M059J (cell line): ENCODE data around the gene MSI2. TPM values are rescaled to one million over a fixed set of nuclear protein-coding genes. Genes with fewer than 3 reads are reported as not detected.

ENCODE experiments used
- DNase-seq: peaks from one replicate; pipeline ENCODE4 v3.0.0-alpha.2; 2012; ENCODE audit warnings: low read depth
- total RNA-seq: library from RNA; depleted of rRNA; stranded (reverse); fragments of >200 nt; shearing (Covaris generic); gene quantifications from 2 replicates; pipeline ENCODE4 v1.2.3, GENCODE V29; 2014

MSI2 gene
- total RNA-seq, 1 experiment from 2014 or later, result 28.6 TPM

DNA sequence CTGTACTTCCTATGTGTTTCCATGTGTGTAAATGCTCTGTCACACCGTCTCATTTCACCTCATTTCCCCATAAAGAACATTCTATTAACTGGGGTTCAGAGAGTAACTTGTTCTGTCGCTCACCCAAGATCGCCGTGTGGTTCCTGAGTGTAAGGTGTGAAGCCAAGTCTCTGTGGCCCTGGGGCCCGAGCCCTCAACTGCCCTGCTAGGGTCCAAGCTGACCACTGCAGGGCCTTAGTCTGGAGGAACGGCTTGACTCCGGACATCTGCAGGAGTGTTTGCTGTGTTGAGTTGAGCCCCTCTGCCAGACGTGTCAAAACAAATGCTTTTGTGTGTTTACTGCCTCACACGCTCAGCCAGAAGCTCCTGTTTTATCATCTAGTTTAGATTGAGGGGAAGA is 244.7 kb downstream of the MSI2 start:
- DNase-seq, result no peak

DNA sequence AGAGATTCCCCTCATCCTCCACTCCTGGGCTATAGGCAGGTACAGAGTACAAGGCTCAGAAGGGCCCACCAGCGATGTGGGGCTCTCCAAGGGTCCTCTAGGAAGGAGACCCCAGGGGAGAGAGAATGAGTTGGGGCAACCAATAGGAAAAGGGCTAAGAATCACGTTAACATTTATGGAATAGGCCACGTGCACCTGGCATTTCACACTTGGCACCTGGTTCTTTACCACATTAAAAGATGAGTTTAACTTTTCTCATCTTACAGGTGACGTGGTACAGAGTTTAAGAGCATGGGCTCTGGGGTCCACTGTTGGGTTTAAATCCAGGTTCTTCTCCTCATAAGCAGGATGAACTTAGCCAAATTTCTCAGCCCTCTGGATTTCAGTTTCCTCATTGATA is 245.7 kb downstream of the MSI2 start:
- DNase-seq, result no peak

DNA sequence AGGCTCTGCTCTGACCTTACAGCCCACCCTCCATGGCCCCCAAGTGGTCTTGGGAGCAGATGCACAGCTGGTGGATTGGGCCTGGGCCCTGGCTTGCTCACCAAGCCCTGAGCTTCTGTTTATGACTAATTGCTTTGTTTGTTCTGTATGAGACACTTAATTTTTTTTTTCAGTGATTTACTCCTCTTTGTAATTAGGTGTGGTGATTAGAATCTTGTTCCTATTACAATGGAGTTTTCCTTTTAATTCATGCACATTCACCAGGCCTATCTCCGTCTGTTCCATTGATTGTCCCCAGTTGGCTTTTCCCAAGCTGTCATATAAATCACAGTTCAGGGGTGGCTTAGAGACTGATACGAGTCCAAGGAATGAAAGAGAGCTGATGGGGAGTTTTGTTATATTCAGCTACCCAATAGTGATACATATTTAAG is 246.5 kb downstream of the MSI2 start:
- no peak for DNase-seq

DNA sequence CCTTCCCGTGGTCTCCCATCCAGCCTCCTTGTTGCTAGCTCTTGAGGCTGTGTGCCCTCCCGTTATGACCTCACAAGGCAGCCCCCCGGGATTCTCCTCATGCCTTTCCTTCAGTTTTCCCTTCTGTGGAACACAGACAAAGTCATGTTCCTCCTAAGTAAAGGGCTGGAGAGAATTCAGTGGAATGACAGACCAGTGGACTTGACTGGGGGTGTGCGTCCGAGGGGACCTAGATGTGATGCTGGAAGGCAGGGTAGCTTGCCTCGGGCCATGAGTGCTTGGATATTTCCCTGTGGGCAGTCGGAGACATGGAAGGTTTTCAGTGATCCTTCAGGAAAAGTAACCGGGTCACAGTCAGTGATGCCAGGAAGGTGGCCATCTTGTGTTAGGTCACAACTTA is 247.9 kb downstream of the MSI2 start:
- no peak for DNase-seq

DNA sequence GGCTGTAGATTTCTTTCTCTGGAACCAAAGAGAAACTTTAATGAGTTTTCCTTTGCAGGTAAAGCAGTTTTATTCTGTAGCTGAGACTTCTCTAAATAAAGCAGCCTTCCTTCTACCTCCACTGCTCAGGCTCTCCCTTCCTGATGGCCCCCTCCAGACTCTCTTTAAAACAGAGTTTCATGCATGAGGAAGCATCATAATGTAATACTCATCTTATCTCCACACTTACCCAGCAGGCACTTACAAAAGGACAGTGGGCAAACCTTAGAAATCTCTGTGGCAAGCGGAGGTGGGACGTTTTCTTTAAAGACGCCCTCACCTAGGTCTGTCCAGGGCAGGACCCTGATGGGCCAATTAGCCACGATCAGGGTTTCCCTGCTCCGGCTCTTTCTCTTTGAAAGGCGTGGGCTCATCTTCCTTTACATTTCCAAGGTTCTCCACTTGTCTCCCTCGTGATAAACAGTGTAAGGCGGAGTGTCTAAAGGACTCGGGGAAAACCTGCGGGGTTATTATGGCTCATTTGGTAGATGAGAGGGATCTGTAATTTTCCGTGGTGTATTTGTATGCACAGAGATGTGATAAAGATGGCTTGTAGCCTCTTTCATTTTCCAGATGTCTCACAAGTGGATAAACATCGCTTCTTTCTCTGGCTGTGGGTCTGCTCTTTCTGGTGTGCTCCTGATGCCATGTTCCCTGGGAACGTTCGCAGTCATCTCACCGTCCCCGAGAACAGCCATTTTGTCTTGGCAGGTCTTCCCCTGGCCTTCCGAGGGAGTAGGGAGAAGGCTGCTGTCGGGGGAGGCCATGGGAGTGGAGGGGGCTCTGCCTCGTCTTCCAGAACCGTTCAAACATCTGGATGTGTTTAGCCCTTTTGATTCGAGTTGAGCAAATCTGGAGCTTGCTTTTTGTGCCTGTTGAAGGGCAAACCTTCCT is 249.8 kb downstream of the MSI2 start:
- no peak for DNase-seq

DNA sequence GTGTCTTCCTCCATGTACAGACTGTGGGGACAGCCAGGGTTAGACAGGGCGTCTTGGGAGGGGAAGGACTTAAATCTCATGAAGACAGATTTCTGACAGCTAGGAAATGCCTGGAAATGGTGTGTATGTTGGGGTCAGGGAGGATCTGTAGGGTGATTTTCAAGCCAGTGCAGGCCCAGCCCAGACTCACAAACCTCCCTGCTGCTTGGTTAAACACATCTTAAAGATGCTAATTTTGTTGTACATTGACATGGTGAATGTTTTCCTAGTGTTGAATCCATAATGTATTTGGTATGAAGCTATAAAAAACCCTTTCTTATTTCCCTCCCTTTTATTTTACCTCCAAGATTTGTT is 250.4 kb downstream of the MSI2 start:
- no peak for DNase-seq

DNA sequence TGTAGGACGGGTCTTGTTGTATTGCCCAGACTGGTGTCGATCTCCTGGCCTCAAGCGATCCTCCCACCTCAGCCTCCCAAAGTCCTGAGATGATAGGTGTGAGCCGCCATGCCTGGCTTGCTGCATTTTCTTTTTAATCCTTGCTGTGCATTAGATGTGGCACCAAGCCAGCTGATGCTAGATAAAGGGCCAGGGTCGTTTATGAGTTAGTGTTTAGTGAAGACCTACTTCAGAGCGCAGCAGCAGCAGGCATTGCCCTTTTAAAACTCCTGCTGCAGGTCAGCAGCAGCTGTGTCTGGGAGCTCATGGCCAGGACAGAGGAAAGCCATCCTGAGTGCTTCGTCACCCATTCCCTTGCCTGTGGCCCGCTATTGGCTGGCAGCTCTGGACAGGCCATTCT is 251.5 kb downstream of the MSI2 start:
- no peak for DNase-seq

DNA sequence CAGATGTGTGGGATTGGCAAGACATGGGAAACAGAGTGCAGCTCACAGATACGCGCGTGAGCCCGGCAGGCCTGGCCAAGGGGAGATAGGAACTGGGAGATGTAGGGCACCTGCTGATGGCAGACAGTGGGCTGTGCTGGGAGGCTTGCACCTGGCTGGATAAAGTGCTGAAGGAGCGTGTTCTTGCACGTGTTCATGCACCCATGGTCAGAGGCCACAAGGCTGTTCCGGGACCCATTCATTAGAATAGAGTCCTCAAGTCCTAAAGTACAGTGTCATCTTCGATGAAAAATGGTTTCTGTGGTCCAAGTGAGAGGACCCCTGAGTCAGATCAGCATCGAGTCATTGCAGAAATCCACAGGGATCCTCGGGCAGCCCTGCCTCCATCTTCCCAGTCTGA is 252.3 kb downstream of the MSI2 start:
- DNase-seq, result no peak

DNA sequence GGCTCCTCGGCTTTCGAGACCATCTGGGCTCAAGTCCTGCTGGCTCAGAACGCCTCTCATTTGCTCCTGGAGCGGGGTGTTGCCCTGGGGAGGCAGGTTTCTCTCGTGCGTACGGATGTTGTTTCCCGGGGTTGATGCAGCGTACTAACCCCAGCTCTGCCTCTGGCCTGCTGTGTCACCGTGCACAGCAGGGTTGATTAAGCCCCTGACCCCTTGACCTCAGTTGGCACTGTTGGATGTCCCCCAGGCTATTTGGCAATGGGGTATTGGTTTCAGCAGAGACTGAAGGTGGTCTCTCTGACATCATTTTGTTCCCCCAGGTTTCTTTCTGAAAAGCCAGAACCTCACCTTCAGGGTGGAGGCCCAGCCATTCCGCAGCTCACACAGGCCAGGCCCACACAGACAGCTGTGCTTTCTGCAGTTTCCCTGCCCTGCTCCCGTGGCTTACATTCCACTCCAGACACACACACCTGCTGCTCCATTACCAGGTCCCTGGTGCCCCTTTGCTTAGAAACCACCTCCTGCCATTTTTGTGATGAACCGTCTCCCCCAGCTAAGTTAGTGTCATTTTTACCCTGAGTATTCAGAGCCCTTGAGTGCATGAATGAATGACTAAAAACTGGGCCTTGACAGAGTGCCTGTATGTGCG is 255.3 kb downstream of the MSI2 start:
- DNase-seq, result no peak

DNA sequence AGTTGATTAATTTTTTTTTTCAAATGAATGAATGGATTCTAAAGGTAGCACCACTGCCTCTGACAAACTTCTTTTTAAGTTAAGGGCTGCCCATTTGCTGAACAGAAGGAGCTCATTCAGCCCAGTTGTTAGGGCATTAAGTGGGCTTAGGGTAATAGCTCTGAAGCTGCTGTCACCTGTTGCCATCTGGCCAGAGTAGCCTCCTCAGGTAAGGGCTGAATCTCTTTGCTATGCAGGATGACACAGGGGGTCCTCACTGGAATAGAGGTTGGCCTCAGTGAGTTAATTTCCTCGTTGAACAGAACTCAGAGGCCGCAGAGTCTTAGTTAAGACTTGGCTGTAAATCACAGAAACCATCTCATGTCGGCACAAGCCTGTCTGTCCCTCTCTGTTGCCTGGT is 255.9 kb downstream of the MSI2 start:
- no peak for DNase-seq

DNA sequence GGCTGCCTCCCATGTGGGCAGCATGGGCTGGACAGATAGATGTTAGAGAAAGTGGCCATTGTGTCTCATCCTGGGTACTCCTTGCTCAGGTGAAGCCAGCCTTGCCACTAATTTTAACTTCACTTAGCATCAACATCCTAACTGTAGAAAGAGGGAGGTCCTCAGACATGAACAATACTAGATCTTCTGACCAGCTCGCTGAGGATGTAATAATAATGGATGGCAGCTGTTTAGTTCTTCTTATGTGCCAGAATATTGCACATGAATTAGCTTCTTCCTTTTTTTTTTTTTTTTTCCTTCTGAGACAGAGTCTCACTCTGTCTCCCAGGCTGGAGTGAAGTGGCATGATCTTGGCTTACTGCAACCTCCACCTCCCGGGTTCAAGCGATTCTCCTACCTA is 256.4 kb downstream of the MSI2 start:
- no peak for DNase-seq

DNA sequence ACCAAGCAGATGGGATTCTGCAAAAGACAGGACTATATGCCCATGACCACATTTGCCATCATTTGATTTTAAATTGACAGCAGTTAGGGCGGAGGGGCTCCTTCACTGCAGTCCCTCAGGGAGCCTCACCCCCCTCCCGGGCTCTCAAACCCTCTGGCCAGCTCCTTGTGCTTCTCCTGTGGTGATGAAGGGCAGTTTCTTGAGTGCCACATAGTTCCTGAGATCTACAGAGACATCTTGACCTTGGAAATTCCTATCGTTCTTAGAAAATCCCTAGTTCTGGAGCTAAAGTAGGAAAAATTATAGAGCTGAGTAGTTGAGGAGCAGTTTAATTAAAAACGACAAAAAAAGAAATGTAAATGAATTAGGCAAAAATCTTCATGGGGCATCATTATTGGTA is 257.2 kb downstream of the MSI2 start:
- DNase-seq, result no peak

DNA sequence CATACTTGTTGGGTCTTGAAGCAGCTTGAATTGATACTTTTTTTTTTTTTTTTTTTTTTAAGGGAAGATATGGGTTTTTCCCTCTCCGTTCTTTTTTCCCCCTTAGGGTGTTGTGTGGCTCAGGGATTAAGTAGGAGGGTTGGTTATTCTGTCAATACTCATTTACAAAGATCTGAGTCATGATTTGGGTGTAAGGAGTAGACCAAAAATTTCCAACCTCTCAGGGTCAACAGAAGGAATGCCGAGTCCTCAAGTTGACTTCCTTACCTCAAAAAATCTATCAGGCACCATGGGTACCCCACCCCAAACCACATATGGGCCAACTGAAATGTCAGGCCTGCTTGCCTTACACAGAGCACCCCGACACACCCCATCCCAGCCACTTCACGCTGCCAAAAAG is 258.3 kb downstream of the MSI2 start:
- DNase-seq, result peak; percentile 32

DNA sequence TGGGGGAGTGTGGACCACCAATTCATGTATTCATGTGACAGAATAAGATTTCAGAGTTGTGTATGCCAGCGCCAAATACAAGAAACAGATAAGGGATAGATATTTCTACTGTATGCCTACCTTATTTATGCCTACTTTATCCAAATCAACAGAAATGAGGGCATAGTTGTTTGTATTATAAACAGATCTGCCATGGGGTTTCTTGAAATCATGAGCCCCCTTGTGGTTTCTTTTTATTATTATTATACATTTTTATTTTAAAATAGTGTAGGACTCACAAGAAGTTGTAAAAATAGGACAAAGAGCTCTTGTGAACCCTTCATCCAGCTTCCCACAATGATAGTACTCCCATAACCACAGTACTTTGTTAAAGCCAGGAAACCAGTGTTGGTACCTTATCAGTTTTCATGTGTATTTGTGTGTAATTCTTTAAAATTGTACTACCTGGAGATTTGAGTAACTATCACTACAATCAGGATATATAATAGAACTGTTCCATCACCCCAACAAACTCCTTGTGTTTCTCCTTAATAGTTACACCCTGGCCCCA is 259.4 kb downstream of the MSI2 start:
- no peak for DNase-seq

DNA sequence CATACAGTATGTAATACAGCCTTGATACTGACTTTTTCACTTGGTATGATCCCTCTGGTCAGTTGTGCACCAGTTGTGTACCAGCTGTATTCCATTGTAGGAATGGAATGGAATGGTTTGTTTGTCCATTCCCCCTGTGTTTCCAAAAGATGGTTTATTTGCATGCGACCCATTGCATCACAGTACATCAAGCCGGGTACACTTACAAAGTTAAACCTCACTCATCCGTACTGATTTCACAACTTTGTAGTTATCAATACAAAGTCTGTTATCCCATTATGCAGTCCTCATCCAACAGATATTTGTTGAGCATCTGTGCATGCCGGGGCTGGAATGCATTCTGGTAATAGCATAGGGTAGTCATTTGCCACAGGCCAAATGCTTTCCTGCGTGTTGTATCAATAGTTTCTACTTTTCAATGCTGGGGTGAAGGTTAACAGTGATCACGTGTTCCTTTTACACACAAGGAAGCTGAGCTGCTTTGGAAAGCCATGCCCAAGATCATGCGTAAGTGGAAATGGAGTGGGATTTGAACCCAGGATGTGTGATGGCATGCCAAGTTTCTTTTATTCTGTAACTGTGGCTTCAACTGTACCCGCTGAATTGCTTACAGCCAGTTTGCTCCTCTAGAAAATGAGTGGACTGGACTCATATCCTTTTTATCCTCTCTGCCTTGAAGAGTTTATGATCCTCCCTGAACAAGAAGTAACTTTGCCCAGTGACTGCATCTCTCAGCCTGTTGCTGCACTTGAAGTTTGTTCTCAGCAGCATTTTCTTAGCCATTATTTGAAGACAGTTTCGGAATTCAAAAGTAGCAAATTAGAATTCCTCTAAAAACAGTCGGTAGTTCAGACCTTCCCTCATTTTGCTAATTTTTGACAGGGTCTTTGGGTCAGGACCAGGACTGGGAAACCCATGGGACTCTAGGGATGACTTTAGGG is 260.2 kb downstream of the MSI2 start:
- no peak for DNase-seq

DNA sequence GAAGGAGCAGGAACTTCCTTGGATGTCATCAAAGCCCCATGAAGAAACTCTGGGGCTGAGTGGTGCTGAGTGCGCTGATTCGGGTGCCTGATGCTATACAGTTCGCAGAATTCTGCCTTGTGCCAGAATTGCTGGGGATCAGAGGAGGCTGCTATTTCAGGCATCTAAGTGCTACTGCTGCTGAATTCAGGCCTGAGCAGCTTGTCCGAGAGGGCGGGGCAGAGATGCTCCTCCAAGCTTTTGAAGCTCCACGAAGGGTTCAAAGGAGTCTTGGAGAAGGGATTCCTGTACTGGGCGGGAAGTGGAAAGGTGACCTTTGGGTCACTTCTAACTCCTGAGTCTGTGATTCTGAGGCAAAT is 260.9 kb downstream of the MSI2 start:
- no peak for DNase-seq

DNA sequence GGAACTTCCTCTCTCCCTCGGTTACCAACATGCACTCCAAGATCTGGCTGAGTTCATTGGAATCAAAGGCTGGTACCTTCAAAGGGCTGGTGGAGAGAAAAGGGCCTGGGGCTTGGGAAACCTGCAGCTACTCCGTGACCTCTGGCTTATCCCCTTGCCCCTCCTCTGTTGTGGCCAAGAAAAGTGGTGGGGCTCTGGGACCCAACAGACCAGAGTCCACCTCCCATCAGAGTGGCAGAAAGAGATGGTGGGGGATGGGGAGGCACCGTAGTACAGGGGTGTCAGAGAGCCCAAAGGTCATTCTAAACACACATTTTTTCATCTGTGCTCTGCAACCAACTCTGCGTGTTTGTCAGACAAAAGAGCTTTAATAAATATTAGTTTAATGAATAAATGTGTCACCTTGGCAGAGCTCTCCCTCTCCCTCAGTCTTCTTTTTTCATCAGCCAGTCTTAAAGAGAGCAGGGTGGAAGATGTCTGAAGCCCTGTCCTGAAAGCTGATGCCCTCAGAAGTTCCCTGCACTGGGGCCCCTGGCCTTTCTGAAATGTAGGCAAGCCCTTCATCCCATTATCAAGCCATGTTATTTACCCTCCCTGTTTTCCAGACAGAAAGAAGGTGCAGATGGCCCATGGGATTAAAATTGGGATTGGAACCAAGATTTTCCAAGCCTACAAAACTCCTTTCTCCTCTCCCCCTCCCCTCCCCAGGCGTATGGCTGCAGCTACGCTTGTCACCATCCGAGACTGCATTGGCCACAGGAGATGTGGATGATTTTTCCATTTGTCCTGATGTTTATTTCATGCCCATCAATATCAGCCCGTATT is 261.5 kb downstream of the MSI2 start:
- no peak for DNase-seq

DNA sequence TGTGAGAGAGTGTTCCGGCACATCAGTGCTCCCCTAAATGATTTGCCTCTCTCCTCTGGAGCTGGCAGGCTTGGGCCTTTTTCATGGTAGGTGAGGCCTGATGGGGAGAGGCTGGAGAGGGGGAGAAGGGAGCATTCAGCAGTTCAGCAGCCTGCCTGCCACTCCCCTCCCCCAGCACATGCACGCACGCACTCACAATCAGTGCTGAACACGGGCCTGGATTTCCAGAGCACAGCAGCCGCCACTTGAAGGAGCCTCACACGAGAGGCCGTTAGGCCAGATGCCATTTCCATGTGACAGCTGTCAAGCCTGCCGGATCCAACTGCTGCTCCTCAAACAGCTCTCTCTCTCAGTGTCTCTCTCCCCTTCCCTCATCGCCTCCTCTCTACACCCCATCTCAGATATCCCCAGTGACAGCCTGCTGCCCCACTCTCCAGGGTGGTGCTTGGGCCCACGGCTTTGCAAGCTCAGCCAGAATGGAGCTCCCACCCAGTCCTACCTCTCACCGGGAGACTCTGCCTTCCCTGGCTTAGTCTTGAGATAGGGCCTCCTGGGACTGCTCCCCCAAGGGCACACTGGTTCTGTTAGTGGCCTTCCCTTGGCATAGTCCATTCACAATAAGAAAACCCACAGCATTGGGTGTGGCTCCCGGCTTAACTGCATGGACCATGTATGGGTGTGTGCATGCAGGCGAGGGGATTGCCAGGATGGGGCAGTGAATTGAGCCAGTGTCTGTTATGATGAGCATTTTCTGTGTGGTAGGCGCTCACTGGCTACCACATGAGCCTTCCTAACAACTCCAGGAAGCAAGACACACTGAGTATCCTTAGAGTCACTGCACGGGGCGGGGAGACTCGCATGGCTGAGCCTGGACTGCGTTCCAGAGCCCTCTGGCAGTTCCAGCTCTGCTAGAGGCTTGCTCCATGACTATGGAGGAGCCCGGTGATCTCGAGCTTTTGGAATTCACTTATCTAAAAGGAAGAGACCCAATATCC is 262.6 kb downstream of the MSI2 start:
- DNase-seq, result peak; percentile 77

DNA sequence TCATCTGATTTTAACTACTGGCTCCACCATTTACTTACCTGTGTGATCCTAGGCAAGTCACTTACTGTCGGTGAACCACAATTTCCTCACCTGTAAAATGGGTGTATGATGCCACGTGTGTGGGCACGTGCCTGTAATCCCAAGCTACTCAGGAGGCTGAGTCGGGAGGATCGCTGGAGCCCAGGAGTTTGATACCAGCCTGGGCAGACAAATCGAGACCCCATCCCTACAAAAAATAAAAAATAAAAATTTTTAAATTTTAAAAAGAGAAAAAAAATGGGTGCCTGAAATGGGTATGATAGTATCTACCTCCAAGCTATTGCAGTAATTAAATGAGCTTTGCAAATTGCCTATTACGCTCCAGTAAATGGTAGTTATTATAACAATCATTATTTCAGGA is 263.5 kb downstream of the MSI2 start:
- no peak for DNase-seq

DNA sequence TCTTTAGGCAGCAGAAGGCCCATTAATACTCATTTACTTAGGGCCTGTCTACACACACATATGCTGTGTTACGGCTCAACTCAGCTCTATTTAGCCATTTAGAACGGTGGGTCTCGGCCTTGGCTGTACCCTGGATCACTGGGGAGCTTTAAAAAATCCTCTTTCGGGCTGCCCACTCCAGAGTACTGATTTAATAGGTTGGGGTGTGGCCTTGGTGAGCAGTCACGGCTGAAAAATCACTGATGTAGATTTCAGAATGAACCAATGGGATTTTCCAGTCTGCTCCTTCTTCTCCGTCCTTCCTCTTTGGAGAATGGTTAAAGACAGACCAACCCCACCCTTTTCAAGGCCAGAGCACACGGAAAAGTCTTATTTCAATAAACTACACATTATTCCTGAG is 265.3 kb downstream of the MSI2 start:
- no peak for DNase-seq
